ENCODE data around the gene ATAD3A. TPM values are rescaled to one million over a fixed set of nuclear protein-coding genes. Genes with fewer than 3 reads are reported as not detected.

ATAD3A gene
- total RNA-seq, 4 donors from 2014 or later: 14.9 to 72.6 (median 24.4) TPM

GRCh38 chr1:1561801-1562470 is 50.0 kb downstream of the ATAD3A start:
- no peak overlapping the region for H3K4me3 ChIP-seq
- no peaks in the 10 kb centered on the region for H3K9me3 ChIP-seq
- TF ChIP-seq POLR2A (IDR thresholded peaks at IDR 0.05) (no peak), CTCF (IDR thresholded peaks at IDR 0.05) (no peak)

GRCh38 chr1:1562556-1563195 is 50.7 kb downstream of the ATAD3A start:
- peaks cover 0 to 60% (median 0%) of the 10 kb centered on the region in 3 donors for H3K36me3 ChIP-seq
- no peak for DNase-seq
- no peak for TF ChIP-seq POLR2A (IDR thresholded peaks at IDR 0.05)
- TF ChIP-seq CTCF (IDR thresholded peaks at IDR 0.05): no peak

More at GRCh38 chr1:1561801-1562470, 50.0 kb downstream of the ATAD3A start:
- no peak overlapping the region for H3K27ac ChIP-seq
- H3K36me3 ChIP-seq: peaks cover 0 to 60% (median 0%) of the 10 kb centered on the region in 3 donors
- no peaks in the 10 kb centered on the region for H3K27me3 ChIP-seq
- no peak for DNase-seq
- no peaks in the 10 kb centered on the region for H3K4me1 ChIP-seq

GRCh38 chr1:1563688-1564087 is 51.7 kb downstream of the ATAD3A start:
- Histone ChIP-seq H3K4me1 (peaks cover 0 to 13% (median 0%) of the 10 kb centered on the region in 4 donors), H3K36me3 (peaks cover 0 to 60% (median 0%) of the 10 kb centered on the region in 3 donors), H3K4me3 (no peak overlapping the region)

More at GRCh38 chr1:1562556-1563195, 50.7 kb downstream of the ATAD3A start:
- H3K27ac ChIP-seq: no peak overlapping the region
- peaks cover 0 to 6% (median 0%) of the 10 kb centered on the region in 4 donors for H3K4me1 ChIP-seq
- H3K27me3 ChIP-seq: no peaks in the 10 kb centered on the region
- no peak overlapping the region for H3K4me3 ChIP-seq
- no peaks in the 10 kb centered on the region for H3K9me3 ChIP-seq

GRCh38 chr1:1564268-1564667 is 52.3 kb downstream of the ATAD3A start:
- H3K4me1 ChIP-seq: peaks cover 0 to 13% (median 0%) of the 10 kb centered on the region in 4 donors
- H3K36me3 ChIP-seq: peaks cover 0 to 62% (median 0%) of the 10 kb centered on the region in 3 donors
- no peaks in the 10 kb centered on the region for H3K27me3 ChIP-seq
- DNase-seq: no peak
- no peak overlapping the region for H3K27ac ChIP-seq
- H3K9me3 ChIP-seq: no peaks in the 10 kb centered on the region
- TF ChIP-seq POLR2A (IDR thresholded peaks at IDR 0.05) (no peak), CTCF (IDR thresholded peaks at IDR 0.05) (no peak)
- no peak overlapping the region for H3K4me3 ChIP-seq

More at GRCh38 chr1:1563688-1564087, 51.7 kb downstream of the ATAD3A start:
- TF ChIP-seq POLR2A (IDR thresholded peaks at IDR 0.05): no peak
- TF ChIP-seq CTCF (IDR thresholded peaks at IDR 0.05): no peak
- Histone ChIP-seq H3K27ac (no peak overlapping the region), H3K9me3 (no peaks in the 10 kb centered on the region), H3K27me3 (no peaks in the 10 kb centered on the region)
- no peak for DNase-seq

- no peak for DNase-seq
- no peak overlapping the region for H3K4me3 ChIP-seq
- no peak for TF ChIP-seq POLR2A (IDR thresholded peaks at IDR 0.05)
- TF ChIP-seq CTCF (IDR thresholded peaks at IDR 0.05): no peak
- H3K4me1 ChIP-seq: peaks cover 0 to 19% (median 0%) of the 10 kb centered on the region in 4 donors
- peaks cover 0 to 62% (median 0%) of the 10 kb centered on the region in 3 donors for H3K36me3 ChIP-seq
- H3K27me3 ChIP-seq: no peaks in the 10 kb centered on the region
- H3K27ac ChIP-seq: no peak overlapping the region
- no peaks in the 10 kb centered on the region for H3K9me3 ChIP-seq
Observed at GRCh38 chr1:1565340-1565739, 53.4 kb downstream of the ATAD3A start.

Measured in Peyer's patch (tissue), 4 donors.